GM19023 (cell line): ENCODE measurements around the gene OTOGL.
"Not testable (repeated sequence)": the region's sequence is repeated elsewhere in the genome, so short reads cannot be mapped to it uniquely, and the experiment has no call there.

ENCODE experiments used
- ATAC-seq: cut with Tn5 transposase; IDR thresholded peaks from one replicate; pipeline ENCODE4 v1.9.1; 2021; ENCODE audit warnings: mild to moderate bottlenecking, moderate library complexity; ENCODE audit not compliant: unreplicated experiment

OTOGL gene

DNA sequence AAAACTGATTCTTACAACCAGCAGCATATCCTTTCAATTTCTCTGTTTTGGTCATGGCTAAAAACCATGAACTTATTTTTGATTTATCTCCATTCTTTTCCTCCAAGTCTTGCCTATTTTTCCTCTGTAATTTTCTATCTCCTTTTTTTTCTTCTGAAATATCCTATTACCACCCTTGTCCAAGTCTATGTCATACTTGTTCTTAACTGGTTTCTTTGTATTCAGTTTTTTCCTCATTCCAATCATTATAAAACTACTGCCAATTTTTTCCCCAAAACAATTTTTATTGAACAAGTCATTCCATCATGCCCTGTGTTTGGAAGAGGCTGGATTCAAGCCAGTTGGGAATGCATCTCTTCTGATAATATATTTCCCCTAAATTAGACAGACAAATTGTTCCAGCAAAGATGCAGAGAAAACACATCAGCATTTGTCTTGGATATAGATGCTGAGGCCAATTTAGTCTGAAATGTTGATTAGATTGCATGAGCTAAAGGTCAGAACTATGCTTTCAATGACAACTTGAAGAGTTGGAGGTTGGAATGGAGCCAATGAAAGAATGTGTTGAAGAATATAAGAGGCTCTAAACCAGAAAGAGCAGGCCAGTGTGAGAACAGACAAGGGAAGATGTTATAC lies 30.7 kb downstream of the OTOGL start:
- ATAC-seq = no peak

DNA sequence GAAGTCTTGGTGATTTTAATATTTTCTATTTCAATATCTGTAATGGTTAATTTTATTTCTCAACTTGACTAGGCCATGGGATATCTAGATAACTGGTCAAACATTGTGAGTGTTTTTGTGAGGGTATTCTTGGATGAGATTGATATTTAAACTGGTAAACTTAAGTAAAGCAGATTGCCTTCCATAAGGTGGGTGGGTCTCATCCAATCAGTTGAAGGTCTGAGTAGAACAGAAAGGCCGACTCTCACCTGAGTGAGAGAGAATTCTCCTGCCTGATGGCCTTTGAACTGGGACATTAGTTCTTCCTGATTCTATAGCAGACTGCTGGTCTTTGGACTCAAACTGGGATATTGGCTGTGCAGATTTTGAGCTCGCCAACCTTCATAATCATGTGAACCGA lies 36.3 kb downstream of the OTOGL start:
- ATAC-seq = no peak

DNA sequence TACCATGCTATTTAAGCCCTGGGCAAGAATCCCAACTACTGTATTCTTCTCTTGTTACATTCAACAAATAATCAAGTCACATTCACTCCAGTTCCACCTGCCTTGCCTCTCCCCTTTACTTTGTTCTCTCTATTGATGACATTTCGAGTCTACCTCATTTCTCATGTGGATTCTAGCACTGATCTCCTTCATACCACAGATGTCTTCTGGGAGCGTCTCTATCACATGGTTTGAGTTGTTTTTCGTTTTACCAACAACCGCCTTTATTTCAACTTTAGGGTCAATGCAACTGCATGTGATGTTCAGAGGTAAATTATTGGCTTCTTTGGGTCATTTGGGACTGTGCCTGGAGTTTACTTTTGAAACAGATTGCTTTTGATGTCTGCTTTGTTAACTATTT lies 40.7 kb downstream of the OTOGL start:
- no peak for ATAC-seq

GRCh38 chr12:80142640-80143039 lies 43.3 kb downstream of the OTOGL start:
- no peak for ATAC-seq

GRCh38 chr12:80143537-80143936 lies 44.2 kb downstream of the OTOGL start:
- no peak for ATAC-seq

- ATAC-seq = not testable (repeated sequence)
Measured at GRCh38 chr12:80149547-80150313, 50.4 kb downstream of the OTOGL start.

GRCh38 chr12:80151131-80151530 lies 51.8 kb downstream of the OTOGL start:
- no peak for ATAC-seq

- no peak for ATAC-seq
Measured at GRCh38 chr12:80154261-80154660, 54.9 kb downstream of the OTOGL start.

DNA sequence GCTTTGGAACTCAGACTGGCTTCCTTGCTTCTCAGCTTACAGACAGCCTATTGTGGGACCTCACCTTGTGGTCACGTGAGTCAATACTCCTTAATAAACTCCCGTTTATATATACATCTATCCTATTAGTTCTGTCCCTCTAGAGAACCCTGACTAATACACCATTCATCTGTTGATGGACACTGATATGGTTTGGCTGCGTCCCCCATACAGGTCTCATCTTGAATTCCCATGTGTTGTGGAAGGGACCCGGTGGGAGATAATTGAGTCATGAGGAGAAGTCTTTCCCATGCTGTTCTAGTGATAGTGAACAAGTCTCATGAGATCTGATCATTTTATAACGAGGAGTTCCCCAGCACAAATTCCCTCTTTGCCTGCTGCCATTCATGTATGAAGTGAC lies 57.0 kb downstream of the OTOGL start:
- ATAC-seq = no peak

DNA sequence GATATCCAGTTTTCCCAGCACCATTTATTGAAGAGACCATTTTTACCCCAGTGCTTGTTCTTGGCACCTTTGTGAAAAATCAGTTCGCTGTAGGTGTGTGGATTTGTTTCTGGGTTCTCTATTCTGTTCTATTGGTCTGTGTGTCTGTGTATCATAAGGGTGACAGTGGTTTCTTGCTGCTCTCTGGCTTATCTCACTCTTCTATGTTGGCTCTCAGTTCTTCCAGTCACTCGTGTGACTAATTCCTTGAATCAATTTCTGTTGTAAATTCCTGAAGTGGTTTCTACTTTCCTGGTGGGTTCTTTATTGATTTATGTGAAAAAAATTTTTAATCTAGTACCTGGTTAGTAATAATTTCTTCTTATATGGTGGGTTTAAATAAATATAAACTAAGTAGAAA lies 58.3 kb downstream of the OTOGL start:
- ATAC-seq = no peak

- ATAC-seq = no peak
Measured at GRCh38 chr12:80161612-80162011, 62.3 kb downstream of the OTOGL start.

DNA sequence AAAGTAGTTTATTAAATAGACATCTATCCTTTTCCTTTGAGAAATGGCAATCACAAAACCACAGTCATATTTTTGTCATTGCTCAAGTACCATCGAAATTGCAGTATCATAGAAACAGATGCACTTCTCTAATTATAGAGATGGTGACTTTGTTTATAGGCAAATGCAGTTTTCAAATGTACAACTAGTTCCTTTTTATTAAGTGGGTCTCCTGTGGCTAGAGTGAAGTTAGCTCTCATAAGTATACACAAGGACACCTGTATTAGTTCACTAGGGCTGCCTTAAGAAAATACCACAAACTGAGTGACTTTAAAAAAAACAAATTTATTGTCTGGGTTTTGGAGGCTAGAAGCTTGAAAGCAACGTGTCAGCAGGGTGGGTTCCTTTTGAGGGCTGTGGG lies 62.8 kb downstream of the OTOGL start:
- ATAC-seq = no peak

DNA sequence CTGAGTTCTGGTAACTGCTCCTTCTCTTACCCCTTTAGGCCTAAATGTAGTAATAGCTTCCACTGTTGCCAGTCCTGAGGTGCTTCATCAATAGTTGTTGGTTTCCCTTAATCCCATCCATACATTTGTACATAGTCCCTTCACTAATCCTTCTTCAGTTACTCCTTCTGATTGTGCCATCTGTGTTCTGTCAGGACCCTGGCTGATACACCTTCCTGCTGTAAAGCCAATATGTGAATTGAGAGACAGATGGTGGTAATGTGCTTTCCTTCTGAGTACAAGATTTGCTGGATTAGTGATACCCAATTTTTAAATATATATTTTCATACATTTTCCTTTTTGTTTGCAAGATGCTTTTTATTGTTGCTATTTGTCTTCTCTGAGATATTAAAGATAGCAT lies 66.4 kb downstream of the OTOGL start:
- no peak for ATAC-seq

DNA sequence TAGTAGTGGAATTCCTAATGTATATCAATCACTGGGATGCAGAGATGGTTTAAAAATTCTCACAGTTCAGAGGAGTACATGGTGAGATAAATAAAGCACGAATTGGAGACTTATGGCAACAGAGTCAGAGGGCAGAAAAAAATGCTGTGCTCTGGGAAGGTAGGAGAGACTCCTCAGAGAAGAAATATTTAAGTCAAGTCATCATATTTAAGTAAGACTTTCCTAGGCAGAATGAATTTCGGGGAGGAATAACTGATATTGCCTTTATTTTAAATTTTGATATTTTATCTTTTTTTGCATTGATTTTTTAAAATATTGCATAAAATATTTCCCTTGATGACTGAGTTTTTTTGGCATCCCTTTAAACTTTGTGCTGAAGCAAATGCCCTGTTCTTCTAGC lies 67.4 kb downstream of the OTOGL start:
- ATAC-seq = no peak

GRCh38 chr12:80168936-80169335 lies 69.6 kb downstream of the OTOGL start:
- no peak for ATAC-seq

GRCh38 chr12:80170915-80171314 lies 71.6 kb downstream of the OTOGL start:
- ATAC-seq = no peak

DNA sequence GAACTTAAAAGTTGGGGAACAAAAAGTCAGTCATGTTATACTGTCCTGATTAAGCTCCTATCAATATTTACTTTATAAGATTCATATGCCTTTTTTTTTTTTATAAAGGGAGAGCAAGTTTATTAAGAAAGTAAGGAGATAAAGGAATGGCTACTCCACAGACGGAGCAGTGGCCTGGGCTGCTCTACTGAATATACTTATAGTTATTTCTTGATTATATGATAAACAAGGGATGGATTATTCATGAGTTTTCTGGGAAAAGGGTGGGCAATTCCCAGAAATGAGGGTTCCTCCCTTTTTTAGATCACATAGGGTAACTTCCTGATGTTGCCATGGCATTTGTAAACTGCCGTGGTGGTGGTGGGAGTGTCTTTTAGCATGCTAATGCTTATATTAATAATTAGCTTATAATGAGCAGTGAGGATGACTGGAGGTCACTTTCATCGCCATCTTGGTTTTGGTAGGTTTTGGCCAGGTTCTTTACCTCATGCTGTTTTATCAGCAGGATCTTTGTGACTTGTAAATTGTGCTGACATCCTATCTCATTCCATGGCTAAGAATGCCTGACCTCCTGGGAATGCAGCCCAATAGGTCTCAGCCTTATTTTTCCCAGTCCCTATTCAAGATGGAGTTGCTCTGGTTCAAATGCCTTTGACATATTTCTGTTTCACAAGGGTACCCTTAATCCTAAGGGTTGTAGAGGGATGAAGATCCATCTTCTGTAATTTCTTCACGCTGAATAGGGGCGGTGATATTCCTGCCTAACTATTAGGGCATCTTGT lies 73.9 kb downstream of the OTOGL start:
- no peak for ATAC-seq

GRCh38 chr12:80175307-80175930 lies 76.1 kb downstream of the OTOGL start:
- ATAC-seq = no peak

GRCh38 chr12:80176706-80177105 lies 77.4 kb downstream of the OTOGL start:
- no peak for ATAC-seq

GRCh38 chr12:80178846-80179245 lies 79.5 kb downstream of the OTOGL start:
- ATAC-seq = peak; percentile 75

- no peak for ATAC-seq
Measured at GRCh38 chr12:80183939-80184338, 84.6 kb downstream of the OTOGL start.
